Fibroblast of the aortic adventitia (primary cell): ENCODE results near the gene RAB35. TPM values are rescaled to one million over a fixed set of nuclear protein-coding genes. Genes with fewer than 3 reads are reported as not detected.

ENCODE experiments used
- DNase-seq: peaks from one replicate; pipeline ENCODE4 v3.0.0-alpha.2; 2010; ENCODE audit warnings: low read depth
- H3K4me3 ChIP-seq: 2 replicates; pipeline ENCODE4 v1.5.1; 2011; ENCODE audit warnings: low read depth, mild to moderate bottlenecking, control low read depth, low read length, moderate library complexity
- CTCF ChIP-seq: IDR thresholded peaks from 2 replicates; pipeline ENCODE4 v1.5.1; 2011; ENCODE audit warnings: mild to moderate bottlenecking, low read length, control low read depth, inconsistent platforms; ENCODE audit not compliant: insufficient read depth
- total RNA-seq: library from RNA; depleted of rRNA; stranded (reverse); fragments of >200 nt; gene quantifications from 2 replicates; pipeline ENCODE4 v1.2.3, GENCODE V29; 2012; ENCODE audit warnings: low replicate concordance

RAB35 gene
- total RNA-seq, 1 donor, result 24.8 TPM

GRCh38 chr12:120136093-120136770 lies 19.7 kb upstream of the RAB35 start:
- no peak for TF ChIP-seq CTCF
- DNase-seq, result no peak
- H3K4me3 ChIP-seq, result no peak overlapping the region

- no peak for TF ChIP-seq CTCF
- no peak for DNase-seq
- H3K4me3 ChIP-seq, result no peak overlapping the region
These were observed 17.9 kb upstream of the RAB35 start for GRCh38 chr12:120134307-120134980.

- no peak for TF ChIP-seq CTCF
- no peak overlapping the region for H3K4me3 ChIP-seq
- no peak for DNase-seq
These were observed 16.4 kb upstream of the RAB35 start for GRCh38 chr12:120132863-120133385.

GRCh38 chr12:120132054-120132836 lies 15.7 kb upstream of the RAB35 start:
- DNase-seq, result no peak
- H3K4me3 ChIP-seq, result no peak overlapping the region
- no peak for TF ChIP-seq CTCF

GRCh38 chr12:120131116-120131515 lies 14.6 kb upstream of the RAB35 start:
- H3K4me3 ChIP-seq, result no peak overlapping the region
- no peak for DNase-seq
- no peak for TF ChIP-seq CTCF

GRCh38 chr12:120130011-120130410 lies 13.5 kb upstream of the RAB35 start:
- DNase-seq, result no peak
- no peak overlapping the region for H3K4me3 ChIP-seq
- no peak for TF ChIP-seq CTCF
